ENCODE measurements around the gene PSMD5.

PSMD5 gene

DNA sequence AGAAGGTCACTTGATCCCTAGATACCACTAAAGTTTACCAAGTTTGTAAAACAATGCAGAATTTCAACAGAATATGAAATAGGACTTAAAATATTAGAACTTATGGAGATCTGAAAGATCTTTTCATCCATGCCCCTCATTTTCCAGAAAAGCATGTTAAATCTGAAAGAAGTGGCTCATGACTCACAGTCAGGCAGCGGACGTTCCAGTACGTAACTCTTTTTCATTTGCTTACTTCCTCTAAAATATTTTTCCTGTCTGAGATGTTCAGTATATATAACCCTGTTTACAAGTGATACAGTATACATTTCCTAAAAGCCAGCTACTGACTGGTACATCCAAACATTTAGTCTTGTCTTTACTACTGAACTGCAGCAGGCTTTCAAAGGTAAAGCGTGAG is 71.8 kb downstream of the PSMD5 start:
- DNase-seq (ENCODE audit: extremely low read depth, low read depth) = no peak
- TF ChIP-seq, protein P1, sequence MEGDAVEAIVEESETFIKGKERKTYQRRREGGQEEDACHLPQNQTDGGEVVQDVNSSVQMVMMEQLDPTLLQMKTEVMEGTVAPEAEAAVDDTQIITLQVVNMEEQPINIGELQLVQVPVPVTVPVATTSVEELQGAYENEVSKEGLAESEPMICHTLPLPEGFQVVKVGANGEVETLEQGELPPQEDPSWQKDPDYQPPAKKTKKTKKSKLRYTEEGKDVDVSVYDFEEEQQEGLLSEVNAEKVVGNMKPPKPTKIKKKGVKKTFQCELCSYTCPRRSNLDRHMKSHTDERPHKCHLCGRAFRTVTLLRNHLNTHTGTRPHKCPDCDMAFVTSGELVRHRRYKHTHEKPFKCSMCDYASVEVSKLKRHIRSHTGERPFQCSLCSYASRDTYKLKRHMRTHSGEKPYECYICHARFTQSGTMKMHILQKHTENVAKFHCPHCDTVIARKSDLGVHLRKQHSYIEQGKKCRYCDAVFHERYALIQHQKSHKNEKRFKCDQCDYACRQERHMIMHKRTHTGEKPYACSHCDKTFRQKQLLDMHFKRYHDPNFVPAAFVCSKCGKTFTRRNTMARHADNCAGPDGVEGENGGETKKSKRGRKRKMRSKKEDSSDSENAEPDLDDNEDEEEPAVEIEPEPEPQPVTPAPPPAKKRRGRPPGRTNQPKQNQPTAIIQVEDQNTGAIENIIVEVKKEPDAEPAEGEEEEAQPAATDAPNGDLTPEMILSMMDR (IDR thresholded peaks at IDR 0.05; ENCODE audit: low read depth, low read length) = no peak

DNA sequence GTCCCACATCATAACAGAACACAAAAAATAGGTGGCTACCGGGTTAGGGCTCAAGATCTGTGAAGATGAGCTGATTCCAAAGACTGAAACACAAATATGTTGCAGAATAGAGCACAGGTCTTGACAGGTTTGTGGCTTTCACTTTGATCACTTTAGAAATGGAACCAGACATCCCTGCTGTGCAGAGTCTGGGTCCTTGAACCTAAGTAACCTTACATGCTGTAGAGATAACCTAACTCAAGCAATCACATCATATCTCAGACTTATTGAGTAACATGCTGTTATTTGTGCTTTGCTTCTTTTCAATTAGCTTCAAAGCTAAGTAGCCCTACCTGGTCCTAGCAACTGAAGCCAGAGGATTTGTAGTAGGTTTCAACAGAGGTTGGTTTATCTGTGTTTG is 73.8 kb downstream of the PSMD5 start:
- DNase-seq (ENCODE audit: extremely low read depth, low read depth) = no peak
- TF ChIP-seq, protein P1 (IDR thresholded peaks at IDR 0.05; ENCODE audit: low read depth, low read length) = no peak

- DNase-seq (ENCODE audit: extremely low read depth, low read depth) = no peak
- TF ChIP-seq, protein P1 (IDR thresholded peaks at IDR 0.05; ENCODE audit: low read depth, low read length) = no peak
These were observed 74.5 kb downstream of the PSMD5 start for GRCh38 chr9:120768247-120768646.

- TF ChIP-seq, protein P1 (IDR thresholded peaks at IDR 0.05; ENCODE audit: low read depth, low read length) = no peak
- DNase-seq (ENCODE audit: extremely low read depth, low read depth) = no peak
These were observed 75.3 kb downstream of the PSMD5 start for GRCh38 chr9:120767451-120767850.

All from AG09319 (cell line).